A549 (cell line): ENCODE data around the gene RBMS3. TPM values are rescaled to one million over a fixed set of nuclear protein-coding genes. Genes with fewer than 3 reads are reported as not detected.

Experiments
- ATAC-seq, 2 experiments: fragments of 200-7000 bp in 1 of 2; fragments of >200 bp in 1 of 2; cut with Nextera tagmentation in 1 of 2; cut with Tn5 transposase in 1 of 2; 3 replicates each; pipeline versions ENCODE4 v1.8.0 to v1.9.1; 2018 to 2020; ENCODE audit warnings: mild to moderate bottlenecking in 1 of 2, moderate library complexity in 1 of 2
- CTCF ChIA-PET: fragments of 300-600 bp; sonication (Branson Sonifier 250); formaldehyde crosslinking; extraction: SDS; loops from one replicate; lab custom pipeline; 2021; ENCODE audit warnings: antibody characterized with exemption, inconsistent platforms; lab: Yijun Ruan, JAX
- POLR2A ChIA-PET: fragments of 350-600 bp; formaldehyde crosslinking; extraction: SDS; loops from one replicate; lab custom pipeline; 2021; ENCODE audit warnings: antibody characterized with exemption, inconsistent platforms; lab: Yijun Ruan, JAX
- DNase-seq, 2 experiments: peaks; one replicate each; pipeline versions ENCODE4 v3.0.0 to v3.0.0-alpha.2; 2011 to 2016; ENCODE audit warnings: low read depth in 1 of 2, low spot score in 1 of 2
- FAIRE-seq: peaks from 2 replicates; lab custom pipeline; 2011; peaks lifted over from hg19 to GRCh38; lab: Jason Lieb, UNC
- H3K27ac ChIP-seq, 2 experiments: fragments of >200 bp; sonication (Bioruptor Twin); formaldehyde crosslinking; 3 replicates each; pipeline ENCODE4 v1.5.1; 2016 to 2017
- H3K4me1 ChIP-seq: fragments of >200 bp; sonication (Bioruptor Twin); formaldehyde crosslinking; 3 replicates; pipeline ENCODE4 v1.6.1; 2016
- H3K4me2 ChIP-seq: fragments of >200 bp; sonication (Bioruptor Twin); formaldehyde crosslinking; 3 replicates; pipeline ENCODE4 v1.6.1; 2016
- H3K4me3 ChIP-seq: fragments of >200 bp; sonication (Bioruptor Twin); formaldehyde crosslinking; 3 replicates; pipeline ENCODE4 v1.5.1; 2016
- H3K9me3 ChIP-seq: fragments of >200 bp; sonication (Bioruptor Twin); formaldehyde crosslinking; 3 replicates; pipeline ENCODE4 v1.6.1; 2016
- ATOH8 ChIP-seq: fragments of 250-450 bp; sonication (Bioruptor Pico); IDR thresholded peaks from 2 replicates; pipeline ENCODE4 v1.5.0; 2020; ENCODE audit warnings: low read depth, mild to moderate bottlenecking, moderate library complexity
- CHD2 ChIP-seq: fragments of 150-350 bp; IDR thresholded peaks from 2 replicates; pipeline ENCODE4 v1.6.1; 2014; ENCODE audit warnings: low read length; ENCODE audit not compliant: partially characterized antibody
- E2F6 ChIP-seq: IDR thresholded peaks from 2 replicates; pipeline ENCODE4 v1.6.1; 2012; ENCODE audit warnings: low read depth, borderline replicate concordance
- ELK1 ChIP-seq: fragments of 150-350 bp; IDR thresholded peaks from 2 replicates; pipeline ENCODE4 v1.6.1; 2014; ENCODE audit warnings: low read depth, mild to moderate bottlenecking, low read length
- FOSL2 ChIP-seq, 2 experiments: fragments of 450-650 bp in 1 of 2; fragments of >200 bp in 1 of 2; sonication (Bioruptor Twin) in 1 of 2; formaldehyde crosslinking; IDR thresholded peaks; 2 replicates each; pipeline versions ENCODE4 v1.5.0 to v1.6.1; 2016 to 2020; ENCODE audit warnings: mild to moderate bottlenecking in 1 of 2, moderate library complexity in 1 of 2
- HES2 ChIP-seq: fragments of >200 bp; sonication (Bioruptor Twin); formaldehyde crosslinking; IDR thresholded peaks from 2 replicates; pipeline ENCODE4 v1.6.1; 2016
- HEYL ChIP-seq: fragments of 250-450 bp; sonication (Bioruptor Pico); IDR thresholded peaks from 2 replicates; pipeline ENCODE4 v1.8.0; 2021; ENCODE audit warnings: mild to moderate bottlenecking, moderate library complexity
- HOXA7 ChIP-seq: fragments of 250-450 bp; sonication (Bioruptor Pico); IDR thresholded peaks from 2 replicates; pipeline ENCODE4 v1.5.0; 2020; ENCODE audit warnings: mild to moderate bottlenecking, moderate library complexity
- KDM5A ChIP-seq: fragments of 200-600 bp; sonication (generic); IDR thresholded peaks from 2 replicates; pipeline ENCODE4 v1.6.1; 2016; ENCODE audit warnings: antibody characterized with exemption, mild to moderate bottlenecking
- MAFK ChIP-seq: fragments of 450-650 bp; IDR thresholded peaks from 2 replicates; pipeline ENCODE4 v1.6.1; 2014; ENCODE audit not compliant: partially characterized antibody
- NFE2L2 ChIP-seq: fragments of 150-350 bp; conservative IDR thresholded peaks from 2 replicates; pipeline ENCODE4 v1.6.1; 2014; ENCODE audit warnings: low read length
- NR3C1 ChIP-seq: fragments of >200 bp; sonication (Bioruptor Twin); formaldehyde crosslinking; IDR thresholded peaks from 3 replicates; pipeline ENCODE4 v1.6.1; 2017
- POLR2AphosphoS2 ChIP-seq: conservative IDR thresholded peaks from 2 replicates; pipeline ENCODE4 v1.6.1; 2012; ENCODE audit warnings: low read length, improper control_type of control experiment, inconsistent platforms
- RAD21 ChIP-seq, 2 experiments: fragments of >200 bp in 1 of 2; sonication (Bioruptor Twin) in 1 of 2; formaldehyde crosslinking in 1 of 2; IDR thresholded peaks in 1 of 2; conservative IDR thresholded peaks in 1 of 2; 2 replicates in 1 of 2; 3 replicates in 1 of 2; pipeline ENCODE4 v1.6.1; 2012 to 2018; ENCODE audit warnings: inconsistent platforms in 1 of 2
- RFX5 ChIP-seq: fragments of 450-650 bp; IDR thresholded peaks from 2 replicates; pipeline ENCODE4 v1.7.1; 2014; ENCODE audit warnings: antibody characterized with exemption, mild to moderate bottlenecking, moderate library complexity
- SMC3 ChIP-seq: fragments of >200 bp; sonication (Bioruptor Twin); formaldehyde crosslinking; IDR thresholded peaks from 3 replicates; pipeline ENCODE4 v1.6.1; 2018; ENCODE audit warnings: inconsistent platforms
- TFCP2L1 ChIP-seq: fragments of 250-450 bp; sonication (Bioruptor Pico); IDR thresholded peaks from 2 replicates; pipeline ENCODE4 v1.5.0; 2021; ENCODE audit warnings: mild to moderate bottlenecking
- ZC3H11A ChIP-seq: fragments of 450-650 bp; IDR thresholded peaks from 2 replicates; pipeline ENCODE4 v1.6.1; 2014; ENCODE audit warnings: antibody characterized with exemption, mild to moderate bottlenecking
- ZFP36 ChIP-seq: fragments of 450-650 bp; IDR thresholded peaks from 2 replicates; pipeline ENCODE4 v1.6.1; 2014; ENCODE audit warnings: borderline replicate concordance; ENCODE audit not compliant: partially characterized antibody
- ZNF302 ChIP-seq: fragments of 250-450 bp; sonication (Bioruptor Pico); IDR thresholded peaks from 2 replicates; pipeline ENCODE4 v1.9.0; 2021; ENCODE audit warnings: inconsistent platforms, mild to moderate bottlenecking, moderate library complexity
- WGBS: methylation state at CpG from one replicate; pipeline ENCODE4 v1.1.6; 2017; ENCODE audit errors: missing lambda C conversion rate; 5-methylcytosine and 5-hydroxymethylcytosine counted together
- polyA plus RNA-seq, 4 experiments: library from polyadenylated mRNA; depleted of rRNA in 3 of 4; stranded (reverse); fragments of >200 nt; fragmentation: RNase III in 1 of 4; extraction: RNeasy Plus Mini Kit Qiagen cat#74134 plus additional on column Dnase treatment in 1 of 4; gene quantifications; 2 replicates in 3 of 4; 3 replicates in 1 of 4; pipeline ENCODE4 v1.2.3, GENCODE V29; 2011 to 2017

The RBMS3 gene
- polyA plus RNA-seq, 2 of the 4 experiments (the other 2 are of a cell fraction) = 0.92 to 4.1 TPM

GRCh38 chr3:29889215-29889614, 608.3 kb downstream of the RBMS3 start:
- POLR2A ChIA-PET = no interaction called here
- CTCF ChIA-PET = no interaction called here
- no peak overlapping the region for H3K27ac ChIP-seq
- no peaks in the 10 kb centered on the region for H3K9me3 ChIP-seq
- 74% methylated on average over 1 of the region's 1 CpG for whole genome bisulfite sequencing
- DNase-seq (no peak), FAIRE-seq (no peak)
- no peak for TF ChIP-seq TFCP2L1 (CRISPR knock-in tag)
- TF ChIP-seq ELK1 = no peak
- TF ChIP-seq HES2 = no peak
- no peak for TF ChIP-seq NFE2L2
- TF ChIP-seq RAD21 (conservative IDR thresholded peaks at IDR 0.05 in 1 of 2, IDR thresholded peaks at IDR 0.05 in 1 of 2) = no peak
- no peak for TF ChIP-seq SMC3
- no peak for TF ChIP-seq HOXA7 (CRISPR knock-in tag)
- no peak for TF ChIP-seq ATOH8 (CRISPR knock-in tag)
- no peak for TF ChIP-seq ZNF302 (CRISPR knock-in tag)
- no peak for TF ChIP-seq KDM5A
- TF ChIP-seq MAFK = no peak
- no peak for TF ChIP-seq ZC3H11A
- TF ChIP-seq NR3C1 = no peak
- TF ChIP-seq POLR2AphosphoS2 = no peak
- no peak for TF ChIP-seq CHD2
- TF ChIP-seq, all 56 proteins: peak for 0
- Histone ChIP-seq H3K4me1 (no peaks in the 10 kb centered on the region), H3K4me2 (no peak overlapping the region), H3K4me3 (no peak overlapping the region)
- no peak for ATAC-seq

- POLR2A ChIA-PET = no interaction called here
- Histone ChIP-seq H3K9me3 (no peaks in the 10 kb centered on the region), H3K4me2 (no peak overlapping the region), H3K27ac (no peak overlapping the region), H3K4me1 (no peaks in the 10 kb centered on the region), H3K4me3 (no peak overlapping the region)
- no peak for ATAC-seq
- no peak for FAIRE-seq
- DNase-seq = no peak
- WGBS = 64% methylated on average over 5 of the region's 5 CpGs
- no peak for TF ChIP-seq MAFK
- no peak for TF ChIP-seq FOSL2 (IDR thresholded peaks at IDR 0.05)
- TF ChIP-seq FOSL2 (CRISPR knock-in tag; IDR thresholded peaks at IDR 0.05) = no peak
- TF ChIP-seq HEYL (CRISPR knock-in tag) = no peak
- no peak for TF ChIP-seq E2F6
- TF ChIP-seq POLR2AphosphoS2 = no peak
- TF ChIP-seq RFX5 = no peak
- no peak for TF ChIP-seq ZC3H11A
- no peak for TF ChIP-seq ZFP36
- TF ChIP-seq, all 56 proteins: peak for 0
- CTCF ChIA-PET = interaction anchor here (0.6 kb wide), 1 partner anchor 8 kb away, joined by 3 read pairs; no protein-coding TSS in a partner anchor
Observed at GRCh38 chr3:29890801-29891200, 609.9 kb downstream of the RBMS3 start.

- no peak overlapping the region for H3K4me3 ChIP-seq
- H3K4me1 ChIP-seq = no peaks in the 10 kb centered on the region
- no peaks in the 10 kb centered on the region for H3K9me3 ChIP-seq
- ATAC-seq (no peak), FAIRE-seq (no peak)
- H3K27ac ChIP-seq = no peak overlapping the region
- WGBS = 82% methylated on average over 6 of the region's 6 CpGs
- H3K4me2 ChIP-seq = no peak overlapping the region
- CTCF ChIA-PET = no interaction called here
- POLR2A ChIA-PET = no interaction called here
- TF ChIP-seq TFCP2L1 (CRISPR knock-in tag) = no peak
- TF ChIP-seq, all 56 proteins: peak for 0
- no peak for DNase-seq
Observed at GRCh38 chr3:29892976-29893554, 612.2 kb downstream of the RBMS3 start.
